Activated naive CD4-positive, alpha-beta T cell treated with anti-CD3 and anti-CD28 coated beads, Interleukin-2, amount 50 U/mL, for 16 hours (primary cell): ENCODE results near the gene ARPC5L.

Source experiments
- DNase-seq: peaks from one replicate; pipeline ENCODE4 v3.0.0-alpha.2; 2020

ARPC5L gene

GRCh38 chr9:124868511-124869465, 6.9 kb downstream of the ARPC5L start:
- DNase-seq, result peak; percentile 93

- DNase-seq, result peak; percentile 56
Measured at GRCh38 chr9:124869466-124869985, 7.6 kb downstream of the ARPC5L start.

GRCh38 chr9:124869986-124870560, 8.1 kb downstream of the ARPC5L start:
- peak; percentile 91 for DNase-seq

GRCh38 chr9:124870723-124871122, 8.8 kb downstream of the ARPC5L start:
- no peak for DNase-seq

GRCh38 chr9:124871156-124871561, 9.2 kb downstream of the ARPC5L start:
- DNase-seq, result no peak

- no peak for DNase-seq
Measured at GRCh38 chr9:124873664-124874063, 11.7 kb downstream of the ARPC5L start.

- no peak for DNase-seq
Measured at GRCh38 chr9:124875501-124875900, 13.6 kb downstream of the ARPC5L start.

- no peak for DNase-seq
Measured at GRCh38 chr9:124877021-124877782, 15.3 kb downstream of the ARPC5L start.

- DNase-seq, result no peak
Measured at GRCh38 chr9:124878021-124878420, 16.1 kb downstream of the ARPC5L start.

- no peak for DNase-seq
Measured at GRCh38 chr9:124878518-124878917, 16.6 kb downstream of the ARPC5L start.

GRCh38 chr9:124879226-124879625, 17.3 kb downstream of the ARPC5L start:
- DNase-seq, result no peak

- DNase-seq, result no peak
Measured at GRCh38 chr9:124880501-124880900, 18.6 kb downstream of the ARPC5L start.

- no peak for DNase-seq
Measured at GRCh38 chr9:124881138-124881743, 19.3 kb downstream of the ARPC5L start.

GRCh38 chr9:124882231-124882630, 20.3 kb downstream of the ARPC5L start:
- DNase-seq, result no peak

GRCh38 chr9:124884376-124884775, 22.4 kb downstream of the ARPC5L start:
- DNase-seq, result no peak

GRCh38 chr9:124885551-124885950, 23.6 kb downstream of the ARPC5L start:
- no peak for DNase-seq

GRCh38 chr9:124886461-124886860, 24.5 kb downstream of the ARPC5L start:
- DNase-seq, result no peak

GRCh38 chr9:124886866-124887492, 25.0 kb downstream of the ARPC5L start:
- no peak for DNase-seq

- no peak for DNase-seq
Measured at GRCh38 chr9:124887832-124888231, 25.9 kb downstream of the ARPC5L start.

GRCh38 chr9:124889006-124889405, 27.1 kb downstream of the ARPC5L start:
- DNase-seq, result no peak

GRCh38 chr9:124890179-124890578, 28.2 kb downstream of the ARPC5L start:
- no peak for DNase-seq

- no peak for DNase-seq
Measured at GRCh38 chr9:124894035-124894740, 32.3 kb downstream of the ARPC5L start.
